HG02938 (cell line): Measurements from ENCODE around the gene HSPA5.
"Not testable (repeated sequence)": the region's sequence is repeated elsewhere in the genome, so short reads cannot be mapped to it uniquely, and the experiment has no call there.

Experiments
- ATAC-seq: cut with Tn5 transposase; IDR thresholded peaks from one replicate; pipeline ENCODE4 v1.9.1; 2021; ENCODE audit warnings: mild to moderate bottlenecking, moderate library complexity; ENCODE audit not compliant: unreplicated experiment

HSPA5 gene

DNA sequence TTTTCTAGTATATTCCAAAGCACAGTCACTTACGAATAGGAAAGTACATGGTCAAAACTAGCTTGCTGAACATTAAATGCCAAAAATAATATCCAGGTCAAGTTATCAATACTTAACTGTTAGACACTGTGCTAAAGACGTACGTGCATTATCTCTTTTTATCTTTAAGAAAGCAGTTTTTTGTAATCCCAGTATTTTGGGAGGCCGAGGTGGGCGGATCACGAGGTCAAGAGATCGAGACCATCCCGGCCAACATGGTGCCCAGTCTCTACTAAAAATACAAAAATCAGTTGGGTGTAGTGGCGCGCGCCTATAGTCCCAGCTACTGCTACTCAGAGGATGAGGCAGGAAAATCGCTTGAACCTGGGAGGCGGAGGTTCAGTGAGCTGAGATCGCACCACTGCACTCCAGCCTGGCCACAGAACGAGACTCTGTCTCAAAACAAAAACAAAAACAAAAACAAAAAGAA is 2.7 kb upstream of the HSPA5 start:
- no peak for ATAC-seq

GRCh38 chr9:125241863-125242739 is 958 bp upstream of the HSPA5 start:
- peak; percentile 16 for ATAC-seq

GRCh38 chr9:125240649-125240999 is 519 bp downstream of the HSPA5 start:
- peak; percentile 2 for ATAC-seq

DNA sequence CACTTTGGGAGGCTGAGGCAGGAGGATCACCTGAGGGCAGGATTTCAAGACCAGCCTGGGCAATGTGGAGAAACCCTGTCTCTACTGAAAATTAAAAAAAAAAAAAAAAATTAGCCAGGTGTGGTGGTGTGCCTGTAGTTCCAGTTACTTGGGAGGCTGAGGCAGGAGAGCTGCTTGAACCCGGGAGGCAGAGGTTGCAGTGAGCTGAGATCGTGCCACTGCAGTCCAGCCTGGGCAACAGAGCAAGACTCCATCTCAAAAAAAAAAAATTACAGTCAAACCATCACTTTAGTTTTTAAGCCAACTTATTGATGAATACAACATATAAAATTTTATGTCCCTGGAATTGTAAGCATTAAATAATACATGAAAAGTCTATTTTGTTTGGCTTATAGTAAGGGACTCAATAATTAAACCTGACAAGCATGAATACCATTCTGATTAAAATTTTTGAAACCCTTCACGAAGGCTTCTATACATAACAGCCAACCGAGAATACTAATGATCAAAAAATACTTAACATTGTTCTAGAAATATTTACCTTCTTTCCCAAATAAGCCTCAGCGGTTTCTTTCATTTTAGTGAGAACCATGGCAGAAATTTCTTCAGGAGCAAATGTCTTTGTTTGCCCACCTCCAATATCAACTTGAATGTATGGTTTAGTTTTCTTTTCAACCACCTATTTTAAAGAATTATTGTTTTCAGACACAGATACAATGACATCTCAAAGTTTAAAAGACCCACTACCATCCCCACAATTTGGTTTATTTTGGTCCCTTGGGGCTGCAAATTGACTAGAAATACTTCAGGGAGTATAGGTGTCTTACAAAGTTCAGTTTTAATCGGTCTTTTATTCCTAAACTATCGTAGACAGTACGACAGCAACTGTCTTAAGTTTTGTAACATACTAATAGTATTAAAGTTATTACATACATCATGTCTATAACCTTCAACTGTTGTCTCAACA is 1.2 kb downstream of the HSPA5 start:
- no peak for ATAC-seq

DNA sequence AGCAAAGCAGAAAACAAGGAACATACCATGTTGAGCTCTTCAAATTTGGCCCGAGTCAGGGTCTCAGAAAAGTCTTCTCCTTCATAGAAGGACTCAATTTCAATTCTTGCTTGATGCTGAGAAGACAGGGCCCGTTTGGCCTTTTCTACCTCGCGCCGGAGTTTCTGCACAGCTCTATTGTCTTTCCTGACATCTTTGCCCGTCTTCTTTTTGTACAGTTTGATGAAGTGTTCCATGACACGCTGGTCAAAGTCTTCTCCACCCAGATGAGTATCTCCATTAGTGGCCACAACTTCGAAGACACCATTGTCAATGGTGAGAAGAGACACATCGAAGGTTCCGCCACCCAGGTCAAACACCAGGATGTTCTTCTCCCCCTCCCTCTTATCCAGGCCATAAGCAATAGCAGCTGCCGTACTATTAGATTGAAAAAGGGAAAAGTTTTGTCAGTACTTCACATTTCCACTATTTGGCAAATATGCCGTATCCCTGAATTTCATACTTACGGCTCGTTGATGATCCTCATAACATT is 2.2 kb downstream of the HSPA5 start:
- no peak for ATAC-seq

GRCh38 chr9:125238127-125238914 is 2.8 kb downstream of the HSPA5 start:
- ATAC-seq = no peak

DNA sequence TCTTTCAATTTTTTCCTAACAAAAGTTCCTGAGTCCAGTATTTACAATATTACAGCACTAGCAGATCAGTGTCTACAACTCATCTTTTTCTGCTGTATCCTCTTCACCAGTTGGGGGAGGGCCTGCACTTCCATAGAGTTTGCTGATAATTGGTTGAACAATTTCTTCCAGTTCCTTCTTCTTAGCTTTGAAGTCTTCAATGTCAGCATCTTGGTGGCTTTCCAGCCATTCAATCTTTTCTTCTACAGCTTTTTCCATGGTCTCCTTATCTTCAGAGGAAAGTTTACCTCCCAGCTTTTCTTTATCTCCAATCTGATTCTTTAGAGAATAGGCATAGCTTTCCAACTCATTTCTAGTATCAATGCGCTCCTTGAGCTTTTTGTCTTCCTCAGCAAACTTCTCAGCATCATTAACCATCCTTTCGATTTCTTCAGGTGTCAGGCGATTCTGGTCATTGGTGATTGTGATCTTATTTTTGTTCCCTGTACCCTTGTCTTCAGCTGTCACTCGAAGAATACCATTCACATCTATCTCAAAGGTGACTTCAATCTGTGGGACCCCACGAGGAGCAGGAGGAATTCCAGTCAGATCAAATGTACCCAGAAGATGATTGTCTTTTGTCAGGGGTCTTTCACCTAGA is 4.5 kb downstream of the HSPA5 start:
- not testable (repeated sequence) for ATAC-seq

DNA sequence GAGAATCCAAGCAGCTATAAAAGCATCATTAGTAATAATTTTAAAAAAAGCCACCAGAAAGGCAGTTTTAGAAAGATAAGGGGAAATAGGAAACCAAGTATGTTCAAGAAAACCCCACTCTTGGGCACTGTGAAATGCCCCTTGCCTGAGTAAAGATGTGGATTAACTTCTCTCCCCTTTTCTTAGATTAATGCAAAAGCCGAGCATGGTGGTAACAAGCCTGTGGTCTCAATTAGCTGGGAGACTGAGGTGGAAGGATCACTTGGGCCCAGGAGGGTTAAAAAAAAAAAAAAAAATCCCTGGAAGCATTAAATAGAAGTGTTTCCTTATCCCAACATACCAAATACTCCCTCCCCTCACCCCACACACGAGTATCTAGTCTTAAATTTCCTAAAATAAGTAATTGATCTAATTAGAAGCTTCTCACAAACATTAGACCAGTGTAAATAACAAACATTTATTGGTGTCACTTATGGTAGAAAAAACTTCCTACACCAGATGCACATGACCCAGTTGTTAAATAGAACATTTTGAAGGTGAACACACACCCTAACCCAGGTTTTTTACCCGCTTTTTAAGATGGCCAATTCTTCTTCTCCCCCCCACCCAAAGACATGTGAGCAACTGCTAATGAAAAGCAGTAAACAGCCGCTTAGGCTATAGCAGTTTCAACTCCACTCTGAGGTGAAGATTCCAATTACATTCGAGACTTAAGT is 5.2 kb downstream of the HSPA5 start:
- ATAC-seq = no peak

DNA sequence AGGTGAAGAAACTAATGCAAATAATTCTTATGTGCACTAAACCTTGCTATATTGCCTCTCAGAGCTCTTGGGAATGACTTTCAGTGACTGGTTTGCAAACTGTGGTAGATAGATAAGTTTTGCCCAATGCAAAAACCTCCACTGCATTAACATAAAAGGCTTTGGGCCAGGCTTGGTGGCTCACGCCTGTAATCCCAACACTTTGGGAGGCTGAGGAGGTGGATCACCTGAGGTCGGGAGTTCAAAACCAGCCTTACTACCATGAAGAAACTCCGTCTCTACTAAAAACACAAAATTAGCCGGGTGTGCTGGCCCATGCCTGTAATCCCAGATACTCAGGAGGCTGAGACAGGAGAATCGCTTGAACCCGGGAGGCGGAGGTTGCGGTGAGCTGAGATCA is 7.0 kb downstream of the HSPA5 start:
- ATAC-seq = not testable (repeated sequence)

GRCh38 chr9:125233678-125234077 is 7.5 kb downstream of the HSPA5 start:
- ATAC-seq = no peak

DNA sequence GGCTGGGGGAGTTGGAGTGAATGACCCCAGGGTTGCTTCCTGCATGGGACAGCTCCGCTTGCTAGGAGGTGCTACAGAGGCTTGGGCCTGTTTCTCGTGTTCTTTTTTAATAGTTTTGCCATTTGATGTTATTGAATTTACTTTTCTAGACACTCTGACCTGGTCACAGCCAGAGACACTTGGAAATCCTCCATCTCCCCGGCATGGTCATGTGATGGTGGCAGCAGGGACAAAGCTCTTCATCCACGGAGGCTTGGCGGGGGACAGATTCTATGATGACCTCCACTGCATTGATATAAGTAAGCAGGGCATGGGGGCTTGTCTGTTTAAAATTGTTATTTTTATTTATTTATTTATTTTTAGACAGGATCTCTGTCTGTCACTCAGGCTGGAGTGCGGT is 13.4 kb downstream of the HSPA5 start:
- ATAC-seq = no peak

- not testable (repeated sequence) for ATAC-seq
Observed at GRCh38 chr9:125224858-125225257, 16.3 kb downstream of the HSPA5 start.

DNA sequence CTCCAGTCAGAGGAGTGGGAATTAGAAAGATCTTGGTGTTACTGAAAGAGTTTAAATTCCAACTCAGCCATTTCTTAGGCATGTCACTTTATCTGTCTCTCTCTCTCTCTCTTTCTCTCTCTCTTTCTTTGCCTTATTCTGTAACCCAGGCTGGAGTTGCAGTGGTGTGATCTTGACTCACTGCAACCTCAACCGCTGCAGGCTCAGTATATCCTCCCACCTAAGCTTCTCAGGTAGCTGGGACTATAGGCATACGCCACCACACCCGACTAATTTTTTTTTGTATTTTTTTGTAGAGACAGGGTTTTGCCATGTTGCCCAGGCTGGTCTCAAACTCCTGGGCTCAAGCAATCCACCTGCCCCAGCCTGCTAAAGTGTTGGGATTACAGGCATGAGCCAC is 22.5 kb downstream of the HSPA5 start:
- ATAC-seq = no peak

DNA sequence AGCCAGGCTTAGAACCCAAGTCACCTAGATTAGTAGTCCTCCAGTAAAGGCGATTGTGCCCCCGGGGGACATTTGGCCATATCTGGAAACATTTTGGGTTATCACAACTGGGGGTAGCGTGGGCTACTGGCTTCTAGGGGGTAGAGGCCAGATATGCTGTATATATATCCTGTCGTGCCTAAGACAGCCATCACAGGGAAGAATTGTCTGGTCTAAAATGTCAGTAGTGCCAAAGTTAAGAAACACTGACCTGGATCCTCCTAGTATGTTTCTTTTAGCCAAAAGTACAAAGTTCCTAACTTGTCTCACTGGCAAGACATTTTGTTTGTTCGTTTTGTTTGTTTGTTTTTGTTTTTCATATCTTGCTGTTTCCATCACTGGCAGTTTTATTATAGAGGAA is 27.0 kb downstream of the HSPA5 start:
- no peak for ATAC-seq

DNA sequence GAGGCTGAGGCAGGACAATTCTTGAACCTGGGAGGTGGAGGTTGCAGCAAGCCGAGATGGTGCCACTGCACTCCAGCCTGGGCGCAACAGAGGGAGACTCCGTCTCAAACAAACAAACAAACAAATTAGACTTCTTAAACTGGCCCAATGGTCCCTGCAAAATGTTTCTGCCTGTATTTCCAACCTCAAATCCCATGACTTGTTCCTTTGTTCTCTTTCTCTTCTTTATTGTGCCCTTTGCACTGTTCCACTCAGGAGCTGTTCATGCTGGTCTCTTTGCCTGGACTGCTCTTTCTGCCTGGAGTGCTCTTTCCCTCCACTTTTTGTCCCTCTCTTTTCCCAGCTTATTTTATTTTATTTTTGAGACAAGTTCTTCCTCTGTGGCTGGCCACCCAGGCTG is 36.7 kb downstream of the HSPA5 start:
- no peak for ATAC-seq

DNA sequence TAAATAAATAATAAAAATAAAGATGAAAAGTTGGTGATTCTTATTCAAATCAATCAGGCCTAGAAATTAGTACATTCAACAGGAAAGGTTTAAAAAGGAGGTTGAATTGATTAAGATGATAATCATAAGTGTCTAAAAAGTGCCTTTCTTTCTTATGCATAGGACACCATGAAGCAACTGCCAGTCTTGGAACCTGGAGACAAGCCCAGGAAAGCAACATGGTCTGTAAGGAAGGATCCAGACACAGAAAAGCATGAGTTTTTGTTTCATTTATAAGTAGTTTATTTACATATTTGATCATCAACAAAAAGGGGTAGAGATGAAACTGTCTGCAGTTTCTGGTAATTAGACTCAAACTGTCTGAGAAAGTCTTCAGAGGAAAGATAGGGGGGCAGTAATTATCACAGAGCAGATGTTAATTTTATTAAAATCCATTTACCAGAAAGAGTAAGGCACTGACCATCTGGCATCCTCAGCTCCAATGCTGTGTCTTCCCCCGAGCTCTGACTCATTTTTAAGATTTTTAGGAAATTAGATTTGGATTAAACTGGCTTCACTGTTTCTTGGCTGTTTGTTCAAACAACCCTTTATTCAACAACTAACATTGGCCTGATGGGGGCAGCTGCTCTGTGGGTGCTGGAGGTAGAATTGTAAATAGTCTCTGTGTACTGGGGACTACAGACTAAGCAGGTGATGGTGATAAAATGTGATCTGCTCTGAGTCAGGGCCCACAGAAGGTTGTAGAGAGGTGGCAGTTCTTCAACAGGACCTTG is 38.1 kb downstream of the HSPA5 start:
- ATAC-seq = no peak

- peak; percentile 94 for ATAC-seq
Observed at GRCh38 chr9:125200216-125201047, 40.7 kb downstream of the HSPA5 start, which contains the start of gene RABEPK. Gene RABEPK, plus strand, starts transcription at chr9:125200542. Its CDS starts 2,472 bp downstream, at chr9:125203014.

GRCh38 chr9:125195591-125195990 is 45.6 kb downstream of the HSPA5 start:
- ATAC-seq = not testable (repeated sequence)
